NCI-H146 treated with DMSO at 0.1 percent for 48 hours (cell line): ENCODE data around the gene DCAF12L2.
"Not testable (repeated sequence)": the region's sequence is repeated elsewhere in the genome, so short reads cannot be mapped to it uniquely, and the experiment has no call there.

Source experiments
- DNase-seq: peaks from one replicate; lab custom pipeline; 2025; ENCODE audit not compliant: unreplicated experiment; lab: John Stamatoyannopoulos, UW

The DCAF12L2 gene

GRCh38 chrX:126165721-126166461, at the start of gene DCAF12L2:
TSS of gene DCAF12L2 (minus strand) at chrX:126166289. CDS start at chrX:126165924, 365 bp downstream.
- DNase-seq: no peak

- DNase-seq: not testable (repeated sequence)
Observed at GRCh38 chrX:126190888-126191287, 24.8 kb upstream of the DCAF12L2 start.

GRCh38 chrX:126177133-126177840, 11.2 kb upstream of the DCAF12L2 start:
- no peak for DNase-seq

- DNase-seq: no peak
Observed at GRCh38 chrX:126170720-126171119, 4.6 kb upstream of the DCAF12L2 start.

GRCh38 chrX:126167560-126167959, 1.5 kb upstream of the DCAF12L2 start:
- no peak for DNase-seq

- DNase-seq: no peak
Observed at GRCh38 chrX:126165401-126165720, 728 bp downstream of the DCAF12L2 start.

- no peak for DNase-seq
Observed at GRCh38 chrX:126164689-126165400, 1.2 kb downstream of the DCAF12L2 start.

- DNase-seq: no peak
Observed at GRCh38 chrX:126164226-126164625, 1.9 kb downstream of the DCAF12L2 start.

GRCh38 chrX:126141014-126141413, 25.1 kb downstream of the DCAF12L2 start:
- DNase-seq: no peak

GRCh38 chrX:126137899-126138298, 28.2 kb downstream of the DCAF12L2 start:
- DNase-seq: no peak

GRCh38 chrX:126124721-126125120, 41.4 kb downstream of the DCAF12L2 start:
- DNase-seq: no peak
